ENCODE results near the gene ALDH1L1.

The ALDH1L1 gene

GRCh38 chr3:126160243-126161210 is 19.9 kb downstream of the ALDH1L1 start:
- H3K4me3 ChIP-seq (ENCODE audit: low read depth, low read length): no peak overlapping the region
- TF ChIP-seq CTCF (IDR thresholded peaks at IDR 0.05; ENCODE audit: borderline replicate concordance, insufficient read depth, low read depth, low read length): no peak

GRCh38 chr3:126159476-126159875 is 20.9 kb downstream of the ALDH1L1 start:
- TF ChIP-seq CTCF (IDR thresholded peaks at IDR 0.05; ENCODE audit: borderline replicate concordance, insufficient read depth, low read depth, low read length): no peak
- no peak overlapping the region for H3K4me3 ChIP-seq (ENCODE audit: low read depth, low read length)

- no peak overlapping the region for H3K4me3 ChIP-seq (ENCODE audit: low read depth, low read length)
- TF ChIP-seq CTCF (IDR thresholded peaks at IDR 0.05; ENCODE audit: borderline replicate concordance, insufficient read depth, low read depth, low read length): no peak
These were observed 21.4 kb downstream of the ALDH1L1 start for GRCh38 chr3:126158912-126159454.

- no peak for TF ChIP-seq CTCF (IDR thresholded peaks at IDR 0.05; ENCODE audit: borderline replicate concordance, insufficient read depth, low read depth, low read length)
- no peak overlapping the region for H3K4me3 ChIP-seq (ENCODE audit: low read depth, low read length)
These were observed 22.1 kb downstream of the ALDH1L1 start for GRCh38 chr3:126158016-126158911.

- no peak for TF ChIP-seq CTCF (IDR thresholded peaks at IDR 0.05; ENCODE audit: borderline replicate concordance, insufficient read depth, low read depth, low read length)
- no peak overlapping the region for H3K4me3 ChIP-seq (ENCODE audit: low read depth, low read length)
These were observed 23.2 kb downstream of the ALDH1L1 start for GRCh38 chr3:126157083-126157768.

- TF ChIP-seq CTCF (IDR thresholded peaks at IDR 0.05; ENCODE audit: borderline replicate concordance, insufficient read depth, low read depth, low read length): no peak
- H3K4me3 ChIP-seq (ENCODE audit: low read depth, low read length): no peak overlapping the region
These were observed 23.9 kb downstream of the ALDH1L1 start for GRCh38 chr3:126156468-126156867.
